Thyroid gland (tissue), 4 donors: ENCODE results near the gene CAMK1D. TPM values are rescaled to one million over a fixed set of nuclear protein-coding genes. Genes with fewer than 3 reads are reported as not detected.

Experiments used
- DNase-seq, 2 donors: peaks; one replicate each; pipeline ENCODE4 v3.0.0-alpha.2; 2019
- H3K27ac ChIP-seq, 3 donors: fragments of 200-600 bp; sonication (generic); 1 replicate in 2 of 3; 2 replicates in 1 of 3; pipeline ENCODE4 v1.5.1; 2016 to 2019; ENCODE audit warnings: mild to moderate bottlenecking in 1 of 3, moderate library complexity in 1 of 3
- H3K27me3 ChIP-seq: fragments of 200-600 bp; sonication (generic); one replicate; pipeline ENCODE4 v1.5.1; 2019
- H3K36me3 ChIP-seq, 2 donors: fragments of 200-600 bp; sonication (generic); one replicate each; pipeline ENCODE4 v1.5.1; 2016 to 2019
- H3K4me1 ChIP-seq, 2 donors: fragments of 200-600 bp; sonication (generic); one replicate each; pipeline ENCODE4 v1.5.1; 2017 to 2019
- H3K4me3 ChIP-seq, 3 donors: fragments of 200-600 bp; sonication (generic); replicated peaks in 1 of 3; 1 replicate in 2 of 3; 2 replicates in 1 of 3; pipeline ENCODE4 v1.5.1; 2016; ENCODE audit warnings: mild to moderate bottlenecking in 1 of 3
- H3K9me3 ChIP-seq: fragments of 200-600 bp; sonication (generic); one replicate; pipeline ENCODE4 v1.5.1; 2017
- CTCF ChIP-seq, 6 experiments: fragments of 200-600 bp in 3 of 6; fragments of 450-650 bp in 3 of 6; sonication (generic) in 3 of 6; IDR thresholded peaks; one replicate each; pipeline ENCODE4 v1.5.1; 2016 to 2019; ENCODE audit warnings: antibody characterized with exemption in 6 of 6, mild to moderate bottlenecking in 2 of 6, inconsistent platforms in 1 of 6, moderate library complexity in 1 of 6
- POLR2A ChIP-seq, 2 donors: fragments of 450-650 bp; IDR thresholded peaks; one replicate each; pipeline ENCODE4 v1.6.1; 2017; ENCODE audit warnings: antibody characterized with exemption in 2 of 2, mild to moderate bottlenecking in 2 of 2, moderate library complexity in 1 of 2
- WGBS, 2 donors: methylation state at CpG; one replicate each; pipeline ENCODE4 v1.1.5; 2017; 5-methylcytosine and 5-hydroxymethylcytosine counted together
- intact Hi-C: fragments of 100-400 bp; cut with DNase I; formaldehyde crosslinking; loops from one replicate; pipeline ENCODE4 v1.15.1; 2023
- total RNA-seq, 4 donors: library from RNA; depleted of rRNA; stranded (reverse); fragments of >200 nt; gene quantifications; one replicate each; pipeline ENCODE4 v1.2.3, GENCODE V29; 2016

The CAMK1D gene
- total RNA-seq, 4 donors from 2014 or later = 12.2 to 29.6 (median 17.4) TPM

- no peak for DNase-seq
- Histone ChIP-seq H3K27ac (peak overlapping the region; percentile 61 to 75 (median 72)), H3K4me3 (no peak overlapping the region), H3K9me3 (no peaks in the 10 kb centered on the region), H3K27me3 (no peaks in the 10 kb centered on the region), H3K4me1 (peaks cover 48 to 74% of the 10 kb centered on the region in 2 donors), H3K36me3 (no peaks in the 10 kb centered on the region)
- 86% methylated on average over 10 to 11 of the region's 11 CpGs for WGBS, 2 donors
- TF ChIP-seq CTCF (IDR thresholded peaks at IDR 0.05) (peak in 2 of 6 experiments; percentile 18 to 27), POLR2A (IDR thresholded peaks at IDR 0.05) (no peak)
- intact Hi-C loops = no loop called here
Measured at GRCh38 chr10:12633776-12634620, 284.7 kb downstream of the CAMK1D start.

- TF ChIP-seq POLR2A (IDR thresholded peaks at IDR 0.05) (no peak), CTCF (IDR thresholded peaks at IDR 0.05) (no peak)
- no peak for DNase-seq
- Histone ChIP-seq H3K4me3 (no peak overlapping the region), H3K27ac (peak overlapping the region; percentile 61 to 75 (median 72)), H3K9me3 (no peaks in the 10 kb centered on the region), H3K27me3 (no peaks in the 10 kb centered on the region), H3K4me1 (peaks cover 49 to 74% of the 10 kb centered on the region in 2 donors), H3K36me3 (no peaks in the 10 kb centered on the region)
- WGBS, 2 donors = 66 to 72% methylated on average over 10 of the region's 10 CpGs
- intact Hi-C loops = no loop called here
Measured at GRCh38 chr10:12634621-12634931, 285.2 kb downstream of the CAMK1D start.

- H3K36me3 ChIP-seq = no peaks in the 10 kb centered on the region
- no peaks in the 10 kb centered on the region for H3K27me3 ChIP-seq
- intact Hi-C loops = no loop called here
- H3K4me3 ChIP-seq = no peak overlapping the region
- peaks cover 52 to 73% of the 10 kb centered on the region in 2 donors for H3K4me1 ChIP-seq
- no peak for TF ChIP-seq CTCF (IDR thresholded peaks at IDR 0.05)
- TF ChIP-seq POLR2A (IDR thresholded peaks at IDR 0.05) = peak in 1 of 2 donors; percentile 43
- 33 to 46% methylated on average over 10 of the region's 10 CpGs for WGBS, 2 donors
- H3K27ac ChIP-seq = peak overlapping the region; percentile 61 to 75 (median 72)
- no peaks in the 10 kb centered on the region for H3K9me3 ChIP-seq
- peak; percentile 65 to 75 for DNase-seq
Measured at GRCh38 chr10:12635127-12635541, 285.8 kb downstream of the CAMK1D start.

GRCh38 chr10:12636571-12636970 lies 287.2 kb downstream of the CAMK1D start:
- peak overlapping the region; percentile 47 to 75 (median 61) for H3K27ac ChIP-seq
- H3K36me3 ChIP-seq = no peaks in the 10 kb centered on the region
- TF ChIP-seq POLR2A (IDR thresholded peaks at IDR 0.05) (no peak), CTCF (IDR thresholded peaks at IDR 0.05) (no peak)
- no peaks in the 10 kb centered on the region for H3K9me3 ChIP-seq
- intact Hi-C loops = no loop called here
- DNase-seq = no peak
- 69 to 75% methylated on average over 3 of the region's 3 CpGs for WGBS, 2 donors
- no peak overlapping the region for H3K4me3 ChIP-seq
- H3K4me1 ChIP-seq = peaks cover 54 to 73% of the 10 kb centered on the region in 2 donors
- H3K27me3 ChIP-seq = no peaks in the 10 kb centered on the region

- no peak for DNase-seq
- TF ChIP-seq POLR2A (IDR thresholded peaks at IDR 0.05) (no peak), CTCF (IDR thresholded peaks at IDR 0.05) (no peak)
- H3K9me3 ChIP-seq = no peaks in the 10 kb centered on the region
- peaks cover 57 to 77% of the 10 kb centered on the region in 2 donors for H3K4me1 ChIP-seq
- H3K27ac ChIP-seq = no peak overlapping the region
- no peaks in the 10 kb centered on the region for H3K36me3 ChIP-seq
- H3K4me3 ChIP-seq = no peak overlapping the region
- 98 to 100% methylated on average over 8 of the region's 8 CpGs for WGBS, 2 donors
- intact Hi-C loops = no loop called here
- H3K27me3 ChIP-seq = no peaks in the 10 kb centered on the region
Measured at GRCh38 chr10:12637649-12638048, 288.3 kb downstream of the CAMK1D start.
